Duodenal mucosa (tissue), 2 donors: ENCODE data around the gene DYSF.

Experiments
- H3K27ac ChIP-seq: one replicate; pipeline ENCODE4 v1.7.0; 2013; ENCODE audit warnings: low read depth, low read length
- H3K27me3 ChIP-seq, 2 donors: one replicate each; pipeline ENCODE4 v1.7.0; 2013; ENCODE audit warnings: low read length in 2 of 2, control low read depth in 1 of 2; ENCODE audit not compliant: insufficient read depth in 2 of 2, control insufficient read depth in 1 of 2
- H3K36me3 ChIP-seq, 2 donors: one replicate each; pipeline ENCODE4 v1.7.0; 2013; ENCODE audit warnings: low read length in 2 of 2, control low read depth in 1 of 2; ENCODE audit not compliant: insufficient read depth in 2 of 2, control insufficient read depth in 1 of 2
- H3K4me1 ChIP-seq, 2 donors: one replicate each; pipeline ENCODE4 v1.7.0; 2013; ENCODE audit warnings: low read length in 2 of 2, control low read depth in 1 of 2; ENCODE audit not compliant: insufficient read depth in 2 of 2, control insufficient read depth in 1 of 2
- H3K4me3 ChIP-seq, 2 donors: one replicate each; pipeline ENCODE4 v1.7.0; 2013; ENCODE audit warnings: low read length in 2 of 2, low read depth in 1 of 2
- H3K9ac ChIP-seq, 2 donors: one replicate each; pipeline ENCODE4 v1.7.0; 2013; ENCODE audit warnings: low read length in 2 of 2, low read depth in 1 of 2
- H3K9me3 ChIP-seq, 2 donors: one replicate each; pipeline ENCODE4 v1.7.0; 2013; ENCODE audit warnings: low read length in 2 of 2, control low read depth in 1 of 2; ENCODE audit not compliant: control insufficient read depth in 1 of 2

Gene DYSF

GRCh38 chr2:71455741-71456569 lies 2.6 kb downstream of the DYSF start:
- Histone ChIP-seq H3K4me1 (peaks cover 9 to 20% of the 10 kb centered on the region in 2 donors), H3K27ac (no peak overlapping the region), H3K36me3 (no peaks in the 10 kb centered on the region), H3K9ac (no peak overlapping the region), H3K4me3 (no peak overlapping the region), H3K9me3 (no peaks in the 10 kb centered on the region), H3K27me3 (peaks cover 22 to 25% of the 10 kb centered on the region in 2 donors)

GRCh38 chr2:71456617-71457016 lies 3.3 kb downstream of the DYSF start:
- Histone ChIP-seq H3K9ac (no peak overlapping the region), H3K27ac (no peak overlapping the region), H3K4me1 (peaks cover 9 to 27% of the 10 kb centered on the region in 2 donors), H3K27me3 (peaks cover 22 to 25% of the 10 kb centered on the region in 2 donors), H3K9me3 (no peaks in the 10 kb centered on the region), H3K4me3 (no peak overlapping the region), H3K36me3 (no peaks in the 10 kb centered on the region)

GRCh38 chr2:71457123-71457915 lies 4.0 kb downstream of the DYSF start:
- Histone ChIP-seq H3K4me3 (no peak overlapping the region), H3K4me1 (peaks cover 9 to 27% of the 10 kb centered on the region in 2 donors), H3K9ac (no peak overlapping the region), H3K27ac (no peak overlapping the region), H3K27me3 (peaks cover 22% of the 10 kb centered on the region in 2 donors), H3K36me3 (no peaks in the 10 kb centered on the region), H3K9me3 (no peaks in the 10 kb centered on the region)

DNA sequence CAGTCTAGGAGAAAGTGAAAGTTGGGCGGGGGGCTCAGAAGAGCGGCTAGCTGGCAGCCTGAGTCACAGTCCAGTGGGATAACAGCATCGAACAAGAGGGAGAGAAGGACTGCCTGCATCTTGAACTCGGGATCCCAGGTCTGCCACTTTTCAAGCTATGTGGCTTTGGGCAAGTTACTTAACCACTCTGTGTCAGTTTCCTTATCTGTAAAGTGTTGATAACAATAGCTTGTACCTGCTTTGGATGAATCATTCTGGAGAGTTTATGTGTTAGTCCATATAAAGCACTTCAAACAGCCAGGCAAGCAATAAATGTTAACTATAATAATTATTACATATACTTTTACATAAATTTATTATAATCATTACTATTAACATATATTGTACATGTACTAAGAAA lies 4.6 kb downstream of the DYSF start:
- Histone ChIP-seq H3K27ac (no peak overlapping the region), H3K4me3 (no peak overlapping the region), H3K4me1 (peaks cover 9 to 27% of the 10 kb centered on the region in 2 donors), H3K36me3 (no peaks in the 10 kb centered on the region), H3K9me3 (no peaks in the 10 kb centered on the region), H3K27me3 (peaks cover 22% of the 10 kb centered on the region in 2 donors), H3K9ac (no peak overlapping the region)

DNA sequence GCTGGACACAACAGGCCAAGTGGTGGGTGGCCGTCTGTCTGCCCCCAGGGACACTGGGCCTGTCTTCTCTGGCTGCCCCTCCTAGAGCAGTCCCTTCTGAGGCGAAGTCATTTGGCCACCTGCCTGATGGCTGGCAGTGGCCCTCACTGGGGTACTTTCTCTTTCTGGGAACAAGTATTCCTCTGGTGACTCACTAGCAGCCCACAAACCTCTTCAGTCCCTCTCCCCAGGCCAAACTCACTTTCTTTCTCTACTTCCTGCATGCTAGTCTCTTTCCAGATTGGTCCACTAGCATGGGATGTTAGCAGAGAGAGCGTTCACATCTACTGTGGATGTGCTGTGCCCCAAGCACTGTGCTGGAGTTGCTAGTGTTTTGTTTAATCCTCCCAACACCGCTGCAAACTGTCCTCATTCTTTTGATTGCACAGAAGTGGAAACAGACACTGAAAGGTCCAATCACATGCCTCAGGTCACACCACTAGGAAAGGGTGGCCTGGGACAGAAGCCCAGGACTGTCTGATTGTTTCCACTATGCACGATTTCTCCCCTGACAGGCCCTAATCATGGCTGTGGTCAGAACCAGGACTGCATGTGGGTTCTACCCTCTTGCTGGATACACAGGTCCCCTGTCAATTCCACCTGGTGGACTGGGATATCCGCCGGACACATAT lies 5.2 kb downstream of the DYSF start:
- Histone ChIP-seq H3K4me3 (no peak overlapping the region), H3K9ac (no peak overlapping the region), H3K9me3 (no peaks in the 10 kb centered on the region), H3K4me1 (peaks cover 9 to 26% of the 10 kb centered on the region in 2 donors), H3K36me3 (no peaks in the 10 kb centered on the region), H3K27ac (no peak overlapping the region), H3K27me3 (peaks cover 18% of the 10 kb centered on the region in 2 donors)

- no peaks in the 10 kb centered on the region for H3K36me3 ChIP-seq
- no peak overlapping the region for H3K4me3 ChIP-seq
- peaks cover 6 to 21% of the 10 kb centered on the region in 2 donors for H3K4me1 ChIP-seq
- no peaks in the 10 kb centered on the region for H3K9me3 ChIP-seq
- no peak overlapping the region for H3K9ac ChIP-seq
- no peak overlapping the region for H3K27ac ChIP-seq
- peaks cover 13 to 19% of the 10 kb centered on the region in 2 donors for H3K27me3 ChIP-seq
Observed at GRCh38 chr2:71459084-71459431, 5.7 kb downstream of the DYSF start.

GRCh38 chr2:71460056-71460455 lies 6.7 kb downstream of the DYSF start:
- no peaks in the 10 kb centered on the region for H3K36me3 ChIP-seq
- H3K27me3 ChIP-seq: peaks cover 11 to 17% of the 10 kb centered on the region in 2 donors
- H3K27ac ChIP-seq: no peak overlapping the region
- H3K9me3 ChIP-seq: no peaks in the 10 kb centered on the region
- peaks cover 0 to 19% of the 10 kb centered on the region in 2 donors for H3K4me1 ChIP-seq
- no peak overlapping the region for H3K9ac ChIP-seq
- H3K4me3 ChIP-seq: no peak overlapping the region

DNA sequence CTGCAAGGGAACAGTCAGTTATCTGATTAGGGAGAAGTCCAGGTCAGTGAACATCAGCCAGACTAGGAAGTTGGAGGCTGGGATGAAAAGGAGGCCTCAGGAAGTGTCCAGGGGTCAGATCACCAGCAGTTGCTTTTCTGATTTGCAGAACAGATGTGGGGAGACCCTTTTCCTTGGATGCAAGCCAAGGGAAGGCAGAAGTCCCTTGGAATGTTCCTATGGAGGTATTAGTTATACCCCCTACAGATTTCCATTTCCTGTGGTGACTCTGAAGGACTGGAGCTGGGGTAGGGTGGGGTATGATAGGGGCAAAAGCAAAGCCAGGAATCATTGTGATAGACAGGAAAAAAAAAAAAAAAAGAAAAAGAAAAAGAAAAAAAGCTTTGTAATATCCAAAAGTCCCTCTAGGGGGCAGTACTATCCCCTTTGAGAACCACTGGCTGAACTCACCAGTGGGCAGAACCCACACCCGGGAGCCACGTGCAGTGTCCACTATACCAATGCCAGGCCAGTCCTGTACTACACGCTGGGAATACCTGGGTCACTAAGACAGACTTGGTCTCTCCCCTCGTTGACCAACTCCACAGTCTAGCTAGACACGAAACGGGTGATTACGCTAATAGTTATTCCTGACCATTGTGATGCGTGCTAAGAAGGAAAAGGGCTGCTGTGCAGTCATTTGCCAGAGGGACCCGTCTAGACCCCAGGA lies 7.4 kb downstream of the DYSF start:
- Histone ChIP-seq H3K36me3 (no peaks in the 10 kb centered on the region), H3K4me1 (peaks cover 0 to 19% of the 10 kb centered on the region in 2 donors), H3K9me3 (no peaks in the 10 kb centered on the region), H3K9ac (no peak overlapping the region), H3K4me3 (no peak overlapping the region), H3K27ac (no peak overlapping the region), H3K27me3 (peaks cover 14 to 19% of the 10 kb centered on the region in 2 donors)

DNA sequence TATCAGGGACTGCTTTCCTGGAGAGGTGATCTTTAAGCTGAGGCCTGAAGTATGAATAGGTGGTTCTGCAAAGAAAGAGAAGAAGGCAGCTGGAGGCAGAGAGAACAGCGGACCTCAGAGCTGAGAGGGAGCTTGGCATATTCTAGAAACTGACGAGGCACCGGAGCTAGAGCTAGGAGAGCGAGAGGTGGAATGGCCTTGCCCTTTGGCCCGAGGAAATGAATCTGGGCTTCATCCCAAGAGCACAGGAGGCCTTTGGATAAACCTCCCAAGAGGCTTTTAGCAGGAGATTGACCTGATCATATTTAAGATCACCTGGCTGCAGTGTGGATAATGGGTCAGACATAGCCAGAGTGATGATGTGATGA lies 7.9 kb downstream of the DYSF start:
- H3K27me3 ChIP-seq: peaks cover 19 to 25% of the 10 kb centered on the region in 2 donors
- no peak overlapping the region for H3K4me3 ChIP-seq
- H3K4me1 ChIP-seq: peaks cover 0 to 17% of the 10 kb centered on the region in 2 donors
- H3K27ac ChIP-seq: no peak overlapping the region
- H3K9me3 ChIP-seq: no peaks in the 10 kb centered on the region
- H3K9ac ChIP-seq: no peak overlapping the region
- no peaks in the 10 kb centered on the region for H3K36me3 ChIP-seq
